ENCODE data around the gene BTD.

The BTD gene

DNA sequence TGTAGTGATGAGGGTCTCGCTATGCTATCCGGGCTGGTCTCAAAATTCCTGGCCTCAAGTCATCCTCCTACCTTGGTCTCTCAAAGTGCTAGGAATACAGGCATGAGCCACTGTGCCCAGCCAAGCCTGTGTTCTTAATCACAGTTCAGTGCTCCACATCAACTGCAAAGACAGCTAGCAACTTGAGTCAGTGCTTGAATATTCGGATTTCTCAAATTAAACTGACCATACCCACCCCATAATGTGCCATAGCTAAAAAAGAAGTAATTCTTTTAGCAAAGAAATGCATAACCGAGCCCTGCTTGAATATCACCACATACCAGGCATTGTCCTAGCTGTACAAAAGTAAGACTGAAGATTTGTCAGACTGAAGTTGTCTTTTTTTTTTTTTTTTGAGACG lies 89.2 kb downstream of the BTD start:
- no peak for ATAC-seq
- TF ChIP-seq ZNF565 (CRISPR knock-in tag; conservative IDR thresholded peaks at IDR 0.05; ENCODE audit: low read depth) (no peak), SNAI2 (CRISPR knock-in tag; IDR thresholded peaks at IDR 0.05) (no peak), TOX (CRISPR knock-in tag; IDR thresholded peaks at IDR 0.05; ENCODE audit: borderline replicate concordance) (no peak), CSDC2 (CRISPR knock-in tag; IDR thresholded peaks at IDR 0.05) (no peak), ZNF8 (CRISPR knock-in tag; IDR thresholded peaks at IDR 0.05) (no peak), CSRNP3 (CRISPR knock-in tag; IDR thresholded peaks at IDR 0.05) (no peak), CREB5 (CRISPR knock-in tag; IDR thresholded peaks at IDR 0.05; ENCODE audit: low read depth) (no peak), OSR1 (CRISPR knock-in tag; IDR thresholded peaks at IDR 0.05) (no peak)

GRCh38 chr3:15693355-15693754 lies 91.8 kb downstream of the BTD start:
- peak; percentile 56 for ATAC-seq
- no peak for TF ChIP-seq ZNF70 (CRISPR knock-in tag; IDR thresholded peaks at IDR 0.05)
- TF ChIP-seq ZFP3 (CRISPR knock-in tag; IDR thresholded peaks at IDR 0.05) = no peak
- TF ChIP-seq CREB5 (CRISPR knock-in tag; IDR thresholded peaks at IDR 0.05; ENCODE audit: low read depth) = no peak
- TF ChIP-seq ESRRG (CRISPR knock-in tag; IDR thresholded peaks at IDR 0.05) = no peak
- no peak for TF ChIP-seq ZFP30 (CRISPR knock-in tag; IDR thresholded peaks at IDR 0.05)
- no peak for TF ChIP-seq ISL1 (CRISPR knock-in tag; IDR thresholded peaks at IDR 0.05)
- no peak for TF ChIP-seq TCF4 (CRISPR knock-in tag; IDR thresholded peaks at IDR 0.05; ENCODE audit: borderline replicate concordance)
- TF ChIP-seq RARB (CRISPR knock-in tag; IDR thresholded peaks at IDR 0.05) = no peak
- no peak for TF ChIP-seq ARNTL (CRISPR knock-in tag; IDR thresholded peaks at IDR 0.05; ENCODE audit: borderline replicate concordance, low read depth)

- peak; percentile 80 for TF ChIP-seq ISL1 (CRISPR knock-in tag; IDR thresholded peaks at IDR 0.05)
- no peak for TF ChIP-seq CSRNP3 (CRISPR knock-in tag; IDR thresholded peaks at IDR 0.05)
- TF ChIP-seq SNAI2 (CRISPR knock-in tag; IDR thresholded peaks at IDR 0.05) = no peak
- no peak for TF ChIP-seq ARNTL (CRISPR knock-in tag; IDR thresholded peaks at IDR 0.05; ENCODE audit: borderline replicate concordance, low read depth)
- ATAC-seq = peak; percentile 16
Measured at GRCh38 chr3:15694628-15695027, 93.1 kb downstream of the BTD start.

Measured in SK-N-SH treated with all-trans-retinoic acid at 6 μM for 48 hours (cell line).